HS-27A (cell line): ENCODE results near the gene MARCKSL1.
"Not testable (repeated sequence)": the region's sequence is repeated elsewhere in the genome, so short reads cannot be mapped to it uniquely, and the experiment has no call there.

Experiments
- DNase-seq: peaks from one replicate; pipeline ENCODE4 v3.0.0-alpha.2; 2012; ENCODE audit warnings: low read depth, missing footprints

Gene MARCKSL1

GRCh38 chr1:32289256-32289655 is 46.8 kb downstream of the MARCKSL1 start:
- no peak for DNase-seq

DNA sequence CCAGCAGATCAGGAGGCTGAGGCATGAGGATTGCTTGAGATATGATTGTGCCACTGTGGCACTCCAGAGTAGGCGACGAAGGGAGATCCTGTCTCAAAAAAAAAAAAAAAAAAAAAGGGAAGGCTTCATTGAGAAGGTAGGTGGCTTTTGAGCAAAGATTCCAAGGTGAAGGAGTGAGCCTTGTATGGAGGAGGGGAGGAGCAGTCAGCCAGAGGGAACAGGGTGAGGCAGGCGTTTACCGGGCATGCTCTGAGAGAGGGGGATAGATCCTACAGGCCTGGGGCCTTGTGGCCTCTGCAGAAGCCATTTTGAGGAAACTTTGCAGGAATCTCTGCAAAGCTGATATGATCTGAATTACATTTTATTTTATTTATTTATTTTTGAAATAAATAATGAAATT is 49.3 kb downstream of the MARCKSL1 start:
- no peak for DNase-seq

GRCh38 chr1:32285658-32286057 is 50.4 kb downstream of the MARCKSL1 start:
- DNase-seq: no peak

DNA sequence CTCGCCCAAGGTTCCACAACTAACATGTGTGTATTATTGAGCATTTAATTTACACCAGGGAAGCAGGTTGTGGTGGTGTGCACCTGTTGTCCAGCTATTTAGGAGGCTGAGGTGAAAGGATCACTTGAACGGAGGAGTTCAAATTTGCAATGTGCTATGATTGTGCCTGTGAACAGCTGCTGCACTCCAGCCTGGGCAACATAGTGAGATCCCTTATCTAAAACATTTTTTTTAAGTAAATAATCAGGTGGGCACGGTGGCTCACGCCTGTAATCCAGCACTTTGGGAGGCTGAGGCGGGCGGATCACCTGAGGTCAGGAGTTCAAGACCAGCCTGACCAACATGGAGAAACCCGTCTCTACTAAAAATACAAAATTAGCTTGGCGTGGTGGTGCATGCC is 51.3 kb downstream of the MARCKSL1 start:
- not testable (repeated sequence) for DNase-seq
